ENCODE measurements around the gene TTYH2. TPM values are rescaled to one million over a fixed set of nuclear protein-coding genes. Genes with fewer than 3 reads are reported as not detected.

Gene TTYH2
- polyA plus RNA-seq, 3 donors, result 12.3 to 57.4 (median 18.7) TPM

GRCh38 chr17:74198694-74199093, 14.7 kb upstream of the TTYH2 start:
- TF ChIP-seq, protein P1, sequence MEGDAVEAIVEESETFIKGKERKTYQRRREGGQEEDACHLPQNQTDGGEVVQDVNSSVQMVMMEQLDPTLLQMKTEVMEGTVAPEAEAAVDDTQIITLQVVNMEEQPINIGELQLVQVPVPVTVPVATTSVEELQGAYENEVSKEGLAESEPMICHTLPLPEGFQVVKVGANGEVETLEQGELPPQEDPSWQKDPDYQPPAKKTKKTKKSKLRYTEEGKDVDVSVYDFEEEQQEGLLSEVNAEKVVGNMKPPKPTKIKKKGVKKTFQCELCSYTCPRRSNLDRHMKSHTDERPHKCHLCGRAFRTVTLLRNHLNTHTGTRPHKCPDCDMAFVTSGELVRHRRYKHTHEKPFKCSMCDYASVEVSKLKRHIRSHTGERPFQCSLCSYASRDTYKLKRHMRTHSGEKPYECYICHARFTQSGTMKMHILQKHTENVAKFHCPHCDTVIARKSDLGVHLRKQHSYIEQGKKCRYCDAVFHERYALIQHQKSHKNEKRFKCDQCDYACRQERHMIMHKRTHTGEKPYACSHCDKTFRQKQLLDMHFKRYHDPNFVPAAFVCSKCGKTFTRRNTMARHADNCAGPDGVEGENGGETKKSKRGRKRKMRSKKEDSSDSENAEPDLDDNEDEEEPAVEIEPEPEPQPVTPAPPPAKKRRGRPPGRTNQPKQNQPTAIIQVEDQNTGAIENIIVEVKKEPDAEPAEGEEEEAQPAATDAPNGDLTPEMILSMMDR (IDR thresholded peaks at IDR 0.05), result no peak
- no peak for DNase-seq
- peaks cover 13 to 16% of the 10 kb centered on the region in 2 donors for H3K4me1 ChIP-seq (ENCODE audit: control insufficient read depth in 1 of 2, insufficient read depth in 2 of 2, low read length in 2 of 2)
- peaks cover 8 to 32% (median 25%) of the 10 kb centered on the region in 3 donors for H3K27me3 Mint-ChIP-seq (ENCODE audit: low read depth in 3 of 3)
- no peak overlapping the region for H3K9ac ChIP-seq (ENCODE audit: insufficient read depth, low read length, poor library complexity, severe bottlenecking)
- peaks cover 23% of the 10 kb centered on the region for H3K4me1 Mint-ChIP-seq
- H3K9me3 Mint-ChIP-seq, result no peaks in the 10 kb centered on the region
- peaks cover 2% of the 10 kb centered on the region for H3K79me2 ChIP-seq (ENCODE audit: insufficient read depth, low read length)
- H4K20me1 ChIP-seq (ENCODE audit: insufficient read depth, low read length), result peaks cover under 1% of the 10 kb centered on the region
- no peak overlapping the region for H3K4me3 Mint-ChIP-seq
- H3K27ac Mint-ChIP-seq, result peak overlapping the region in 1 of 7 donors; percentile 8
- no peak overlapping the region for H3K27ac ChIP-seq (ENCODE audit: low read depth in 1 of 2, low read length in 2 of 2)
- H3K27me3 ChIP-seq (ENCODE audit: control insufficient read depth in 2 of 2, insufficient read depth in 2 of 2, low read length in 2 of 2), result peaks cover 0 to 14% of the 10 kb centered on the region in 2 donors
- whole genome bisulfite sequencing (ENCODE audit: insufficient coverage), result 50% methylated on average over 4 of the region's 6 CpGs
- no peaks in the 10 kb centered on the region for H3K36me3 ChIP-seq (replicated peaks in 1 of 2; ENCODE audit: control insufficient read depth in 1 of 2, insufficient read depth in 2 of 2, low read length in 2 of 2)
- H3K36me3 Mint-ChIP-seq, result no peaks in the 10 kb centered on the region
- H3K9me3 ChIP-seq (replicated peaks in 1 of 2; ENCODE audit: control insufficient read depth in 1 of 2, insufficient read depth in 1 of 2, low read length in 2 of 2), result no peaks in the 10 kb centered on the region
- intact Hi-C loops (cut with micrococcal nuclease), result no loop called here
- H3K4me2 ChIP-seq (replicated peaks; ENCODE audit: extremely low read depth, low read length, poor library complexity, severe bottlenecking), result no peak overlapping the region
- H2AFZ ChIP-seq (ENCODE audit: insufficient read depth, low read depth, low read length, poor library complexity, severe bottlenecking), result peak overlapping the region; percentile 3
- H3K4me3 ChIP-seq (replicated peaks in 1 of 3; ENCODE audit: low read depth in 2 of 3, low read length in 3 of 3), result no peak overlapping the region

GRCh38 chr17:74199306-74200092, 13.9 kb upstream of the TTYH2 start:
- H3K4me1 Mint-ChIP-seq, result peaks cover 20% of the 10 kb centered on the region
- H3K27me3 ChIP-seq (ENCODE audit: control insufficient read depth in 2 of 2, insufficient read depth in 2 of 2, low read length in 2 of 2), result peaks cover 0 to 14% of the 10 kb centered on the region in 2 donors

More at GRCh38 chr17:74199306-74200092, 13.9 kb upstream of the TTYH2 start:
- Mint-ChIP-seq H3K27me3 (ENCODE audit: low read depth in 3 of 3) (peaks cover 8 to 32% (median 22%) of the 10 kb centered on the region in 3 donors), H3K36me3 (no peaks in the 10 kb centered on the region), H3K27ac (peak overlapping the region in 1 of 7 donors; percentile 53), H3K9me3 (no peaks in the 10 kb centered on the region), H3K4me3 (peak overlapping the region in 1 of 2 donors; percentile 67)
- peak overlapping the region; percentile 26 for H3K4me2 ChIP-seq (replicated peaks; ENCODE audit: extremely low read depth, low read length, poor library complexity, severe bottlenecking)
- peaks cover 10% of the 10 kb centered on the region for H3K79me2 ChIP-seq (ENCODE audit: insufficient read depth, low read length)
- H3K4me3 ChIP-seq (replicated peaks in 1 of 3; ENCODE audit: low read depth in 2 of 3, low read length in 3 of 3), result peak overlapping the region in 1 of 3 experiments; percentile 19
- TF ChIP-seq, protein P1 (IDR thresholded peaks at IDR 0.05), result peak; percentile 95
- no peaks in the 10 kb centered on the region for H3K36me3 ChIP-seq (replicated peaks in 1 of 2; ENCODE audit: control insufficient read depth in 1 of 2, insufficient read depth in 2 of 2, low read length in 2 of 2)
- H4K20me1 ChIP-seq (ENCODE audit: insufficient read depth, low read length), result peaks cover 9% of the 10 kb centered on the region
- H2AFZ ChIP-seq (ENCODE audit: insufficient read depth, low read depth, low read length, poor library complexity, severe bottlenecking), result peak overlapping the region; percentile 2
- no peak overlapping the region for H3K27ac ChIP-seq (ENCODE audit: low read depth in 1 of 2, low read length in 2 of 2)
- no peak overlapping the region for H3K9ac ChIP-seq (ENCODE audit: insufficient read depth, low read length, poor library complexity, severe bottlenecking)
- no peaks in the 10 kb centered on the region for H3K9me3 ChIP-seq (replicated peaks in 1 of 2; ENCODE audit: control insufficient read depth in 1 of 2, insufficient read depth in 1 of 2, low read length in 2 of 2)
- peaks cover 12 to 14% of the 10 kb centered on the region in 2 donors for H3K4me1 ChIP-seq (ENCODE audit: control insufficient read depth in 1 of 2, insufficient read depth in 2 of 2, low read length in 2 of 2)
- 22% methylated on average over 20 of the region's 35 CpGs for WGBS (ENCODE audit: insufficient coverage)
- DNase-seq, result peak; percentile 40 to 58 (median 46)
- intact Hi-C loops (cut with micrococcal nuclease), result loop anchor here in 1 of 2 donors (5.0 kb wide), 1 partner anchor 38 kb away; no protein-coding TSS in a partner anchor
